Left colon (tissue), 2 donors: ENCODE results near the gene HYI. TPM values are rescaled to one million over a fixed set of nuclear protein-coding genes. Genes with fewer than 3 reads are reported as not detected.

Experiments
- ATAC-seq: fragments of 200-7000 bp; cut with Tn5 transposase; one replicate; pipeline ENCODE4 v1.9.1; 2020; ENCODE audit warnings: mild to moderate bottlenecking, moderate library complexity
- DNase-seq, 2 donors: peaks; one replicate each; pipeline ENCODE4 v3.0.0-alpha.2; 2020
- intact Hi-C, 2 donors: fragments of 100-400 bp; cut with DNase I in 1 of 2; cut with micrococcal nuclease in 1 of 2; formaldehyde crosslinking; loops; one replicate each; pipeline versions ENCODE4 v1.11.2 to v1.14.0; 2022; cut with DNase I, micrococcal nuclease
- total RNA-seq, 2 donors: library from RNA; stranded (reverse); fragmentation: NEBNext Ultra II Directional; extraction: Animal tissue kit (Norgen Biotek cat#: 25700); gene quantifications; one replicate each; pipeline ENCODE4 v1.2.1, GENCODE V29; 2021
- donor health status: DM: no; HTN: no; CAD: no.
- donor health status: DM: yes; HTN: yes; CAD: no.

HYI gene
- total RNA-seq, 2 donors from 2014 or later = 60.9 to 74.3 TPM

DNA sequence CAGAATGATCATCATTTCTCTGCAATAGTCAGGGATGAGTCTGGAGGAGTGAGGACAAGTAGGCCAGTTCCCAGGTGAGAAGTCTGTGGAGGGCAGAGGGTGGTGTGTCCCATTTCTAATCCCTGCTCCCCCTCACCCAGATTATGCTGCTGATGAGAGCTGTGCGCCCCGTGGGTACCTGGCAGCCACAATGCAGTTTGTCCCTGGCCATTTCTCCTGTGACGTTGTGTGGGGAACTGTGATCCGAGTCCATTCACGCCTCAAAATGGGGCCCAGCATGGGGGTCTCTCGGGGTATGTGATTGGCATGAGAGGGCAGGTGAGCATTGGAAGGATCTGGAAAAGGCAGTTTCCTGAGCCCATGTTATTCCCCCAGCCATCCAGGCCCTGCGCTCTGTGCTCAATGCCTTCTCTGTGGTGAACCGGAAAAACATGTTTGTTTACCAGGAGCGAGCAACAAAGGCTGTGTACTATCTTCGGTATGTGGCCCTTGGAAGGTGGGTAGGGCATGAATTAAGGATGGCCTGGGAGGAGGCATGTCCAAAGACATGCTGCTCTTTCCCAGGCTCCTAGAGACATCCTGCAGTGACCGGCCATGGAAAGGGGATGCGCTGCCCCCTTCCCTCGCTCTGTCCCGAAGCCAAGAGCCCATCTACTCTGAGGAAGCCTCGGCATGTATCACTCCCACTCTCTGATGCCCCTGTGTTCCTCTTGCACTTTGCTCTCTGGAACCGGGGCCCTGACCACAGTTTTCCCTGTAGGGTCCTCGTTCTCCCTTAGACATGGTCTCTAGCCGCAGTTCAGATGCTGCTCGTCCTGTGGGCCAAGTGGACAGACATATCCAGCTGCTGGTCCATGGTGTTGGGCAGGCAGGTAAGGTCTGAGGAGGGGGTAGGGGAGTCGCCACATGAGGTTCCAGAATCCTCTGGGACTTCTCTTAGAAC lies 16.4 kb downstream of the HYI start:
- ATAC-seq (no peak), DNase-seq (no peak)
- intact Hi-C loops = no loop called here

DNA sequence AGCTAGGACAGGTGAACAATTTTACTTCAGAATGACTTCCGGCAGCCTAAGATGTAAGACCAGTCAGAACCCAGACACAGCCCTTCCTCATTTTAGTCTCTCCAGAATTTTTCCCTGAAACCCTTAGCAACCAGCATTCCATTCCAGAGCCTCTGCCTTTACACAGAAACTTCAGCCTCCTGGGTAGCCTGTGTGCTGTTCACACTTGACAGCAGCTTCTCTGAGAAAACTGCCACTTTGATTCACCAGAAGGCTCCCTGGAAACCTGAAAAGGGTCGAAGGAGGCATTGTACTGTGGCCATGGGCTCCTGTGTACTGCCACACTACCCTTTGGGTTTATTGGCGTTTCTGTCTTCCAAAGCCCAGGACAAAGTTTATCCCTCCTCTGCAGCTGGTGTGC lies 17.4 kb downstream of the HYI start:
- intact Hi-C loops = no loop called here
- DNase-seq (peak in 1 of 2 donors; percentile 0), ATAC-seq (no peak)

DNA sequence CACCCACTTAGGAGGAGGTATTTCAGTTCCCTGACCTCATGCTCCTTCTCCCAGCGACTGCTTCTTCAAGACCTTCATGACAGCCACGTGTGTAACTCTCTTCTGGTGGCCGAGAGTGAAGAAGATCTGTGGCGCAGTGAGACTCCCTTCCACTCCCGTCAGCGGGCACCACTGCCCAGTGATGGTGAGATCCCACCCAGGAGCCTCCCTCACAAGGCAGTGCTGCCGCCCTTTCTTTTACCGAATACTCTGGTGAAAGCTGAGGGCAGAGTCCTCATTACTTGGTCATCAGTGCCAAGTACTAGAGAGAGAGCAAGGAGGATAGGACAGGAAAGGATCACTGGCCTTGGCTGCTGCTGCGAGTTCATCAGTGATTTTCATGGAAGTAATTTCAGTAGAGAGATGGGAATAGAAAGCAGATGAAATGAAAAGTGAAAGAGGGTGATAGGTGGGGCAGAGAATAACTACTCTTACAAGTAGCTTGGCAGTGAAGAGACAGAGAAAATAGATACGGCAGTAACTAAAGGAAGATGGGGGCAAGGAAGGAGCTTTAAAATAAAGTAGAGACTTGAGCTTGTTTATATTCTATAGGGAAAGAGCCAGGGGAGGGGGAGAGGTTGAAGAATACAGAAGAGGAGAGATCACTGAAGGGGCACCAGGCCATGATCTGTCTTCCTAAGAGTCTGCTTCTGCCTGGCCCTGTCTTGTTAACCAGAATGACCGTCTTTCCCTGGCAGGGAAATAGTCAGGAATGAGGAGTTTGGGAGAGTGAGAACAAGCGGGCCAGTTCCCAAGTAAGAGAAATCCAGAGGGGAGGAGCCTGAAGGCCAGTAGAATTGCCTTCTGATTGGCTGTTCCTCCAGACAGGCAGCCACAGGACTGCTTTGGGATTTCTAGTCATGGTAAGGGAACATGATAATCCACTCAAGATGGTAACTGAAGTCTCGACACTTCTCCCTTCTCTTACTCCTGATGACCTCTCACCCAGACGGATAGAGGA lies 18.3 kb downstream of the HYI start:
- ATAC-seq (no peak), DNase-seq (peak; percentile 5 to 28)
- intact Hi-C loops = no loop called here

DNA sequence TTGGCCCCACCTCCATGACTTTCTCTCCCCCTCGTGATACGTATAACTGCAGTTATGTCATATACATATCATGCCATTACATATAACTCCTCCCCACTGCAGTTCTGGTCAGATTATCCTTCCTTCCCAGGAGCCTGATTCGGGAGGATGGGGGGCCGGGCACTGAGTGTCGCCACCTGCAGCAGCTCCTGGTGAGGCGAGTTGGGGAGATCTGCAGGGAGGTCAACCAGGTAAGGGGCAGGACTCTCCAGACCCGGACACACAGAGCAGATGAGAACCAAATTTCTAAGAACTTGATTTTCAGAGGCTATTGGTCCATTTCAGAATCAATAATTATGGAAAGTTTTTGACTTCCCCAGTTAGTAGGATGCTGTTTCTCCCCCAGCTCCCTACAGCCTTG lies 19.5 kb downstream of the HYI start:
- intact Hi-C loops = no loop called here
- ATAC-seq (no peak), DNase-seq (peak in 1 of 2 donors; percentile 1)

DNA sequence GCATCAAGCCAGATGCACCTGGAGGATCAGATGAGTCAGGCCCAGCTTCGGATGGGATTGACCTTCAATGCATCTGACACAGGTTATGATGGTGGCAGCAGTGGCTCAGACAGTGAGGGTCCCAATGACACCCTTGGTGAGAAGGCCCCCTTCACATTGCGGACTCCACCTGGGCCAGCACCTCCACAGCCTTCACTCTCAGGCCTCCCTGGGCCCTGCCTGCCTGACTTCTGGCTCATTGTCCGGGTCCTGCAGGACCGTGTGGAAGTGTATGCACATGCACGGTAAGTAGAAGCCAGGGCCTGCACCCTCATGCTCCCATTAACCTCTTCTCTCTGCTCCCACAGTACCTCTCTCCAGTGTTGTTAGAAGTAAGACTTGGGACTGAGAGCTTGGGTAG lies 20.8 kb downstream of the HYI start:
- ATAC-seq (no peak), DNase-seq (peak in 1 of 2 donors; percentile 15)
- intact Hi-C loops = no loop called here

DNA sequence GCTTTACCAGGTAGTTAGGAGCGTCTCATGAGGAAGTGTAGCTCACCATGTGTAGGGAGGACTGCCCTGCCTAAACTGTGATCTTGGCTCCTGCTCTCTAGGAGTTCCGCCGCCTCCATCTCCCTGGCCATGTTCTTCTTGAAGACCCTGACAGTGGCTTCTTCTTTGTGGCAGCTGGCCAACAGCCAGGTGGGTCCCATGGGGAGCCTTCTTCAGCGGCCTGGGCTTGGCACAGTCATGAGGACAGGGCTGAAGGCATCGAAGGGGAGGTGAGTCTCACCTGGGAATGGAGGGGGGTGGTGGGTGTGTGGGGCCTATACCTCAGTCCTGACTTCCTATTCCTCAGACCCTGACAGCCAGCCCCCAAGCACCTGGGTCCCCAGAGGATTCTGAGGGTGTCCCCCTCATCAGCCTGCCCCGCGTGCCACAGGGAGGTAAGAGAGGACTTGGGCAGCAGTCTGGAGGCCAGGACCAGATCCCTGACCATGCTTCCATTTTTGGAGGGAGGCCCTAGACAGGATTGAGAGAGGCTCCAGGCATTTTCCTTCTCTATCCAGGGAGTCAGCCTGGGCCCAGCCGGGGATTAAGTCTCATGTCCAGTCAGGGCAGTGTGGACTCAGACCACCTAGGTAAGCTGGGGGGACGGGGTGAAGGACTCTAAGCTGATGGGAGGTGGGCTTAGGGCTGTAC lies 21.4 kb downstream of the HYI start:
- ATAC-seq (no peak), DNase-seq (no peak)
- intact Hi-C loops = no loop called here

DNA sequence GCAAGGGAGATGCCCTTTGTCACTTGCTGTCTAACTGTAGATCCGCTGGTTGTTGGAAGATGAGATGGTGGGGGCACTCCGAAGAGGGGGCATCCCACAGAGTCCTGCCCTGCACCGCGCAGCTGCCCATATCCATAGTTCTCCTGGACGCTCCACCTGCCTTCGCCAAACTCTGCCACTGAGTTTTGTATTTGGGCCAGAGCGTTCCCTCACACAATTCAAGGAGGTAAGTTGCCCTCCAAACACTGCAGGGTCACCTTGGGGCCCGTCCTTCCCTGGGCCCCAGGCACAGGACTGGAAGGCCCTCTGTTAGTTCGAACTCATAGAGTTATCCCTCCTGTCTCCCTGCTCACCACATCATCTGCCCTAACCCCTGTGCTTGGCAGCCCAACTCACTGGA lies 22.1 kb downstream of the HYI start:
- DNase-seq (no peak), ATAC-seq (no peak)
- intact Hi-C loops = no loop called here

DNA sequence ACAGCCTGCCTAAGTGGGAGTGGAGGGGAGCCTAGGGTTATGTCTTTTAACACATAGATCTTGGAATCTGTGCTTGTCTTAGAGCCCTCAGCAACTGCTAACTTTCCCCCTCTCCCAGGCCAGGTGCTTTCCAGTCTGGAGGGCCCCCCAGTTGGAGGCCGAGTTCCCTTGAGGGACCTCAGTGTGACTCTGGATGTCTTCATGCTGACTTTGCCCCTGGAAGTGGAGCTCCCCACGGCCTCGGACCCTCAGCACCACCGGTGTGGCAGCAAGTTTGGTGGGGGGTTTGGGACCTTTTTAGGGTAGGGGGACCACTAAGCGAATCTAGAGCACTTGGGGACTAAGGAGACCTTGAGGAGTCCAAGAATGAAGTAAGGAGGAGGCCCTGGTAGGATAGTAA lies 22.9 kb downstream of the HYI start:
- intact Hi-C loops = no loop called here
- ATAC-seq (no peak), DNase-seq (no peak)

DNA sequence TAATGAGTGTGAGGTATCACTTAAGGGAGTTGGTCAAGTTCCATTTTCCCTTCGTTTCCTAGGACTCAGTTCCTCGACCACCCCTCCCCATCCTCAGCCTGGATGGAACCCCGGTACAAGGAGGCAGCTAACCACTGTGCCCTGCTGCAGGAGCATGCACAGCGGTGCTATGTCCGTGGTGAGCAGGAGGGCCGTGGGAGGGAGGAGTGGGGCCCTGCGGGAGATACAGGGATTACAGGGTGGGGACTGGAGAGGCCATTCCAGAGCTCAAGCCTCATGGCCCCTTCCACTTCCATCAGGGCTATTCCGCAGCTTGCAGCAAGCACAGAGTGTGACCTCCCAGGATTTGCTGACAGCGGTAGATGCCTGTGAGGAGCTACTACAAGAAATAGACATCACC lies 25.8 kb downstream of the HYI start:
- intact Hi-C loops = no loop called here
- no peak for ATAC-seq
- no peak for DNase-seq

DNA sequence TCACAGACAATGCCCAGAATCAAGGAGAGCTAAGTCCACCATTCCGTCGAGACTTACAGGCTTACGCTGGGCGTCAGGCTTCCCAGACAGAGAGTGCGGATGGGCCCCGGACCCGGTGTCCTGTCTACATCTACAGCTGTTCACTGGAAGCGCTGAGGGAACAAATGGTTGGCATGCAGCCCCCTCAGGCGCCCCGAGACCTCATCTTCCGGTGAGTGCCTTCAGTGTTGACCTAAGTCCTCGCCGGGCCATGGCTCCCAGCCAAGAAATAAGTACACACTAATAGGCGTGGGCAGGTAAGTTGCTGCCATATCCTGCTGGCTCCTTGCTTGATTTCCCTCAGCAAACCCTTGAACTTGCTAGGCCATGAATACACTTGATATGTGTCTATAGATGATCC lies 26.2 kb downstream of the HYI start:
- ATAC-seq (no peak), DNase-seq (no peak)
- intact Hi-C loops = no loop called here

DNA sequence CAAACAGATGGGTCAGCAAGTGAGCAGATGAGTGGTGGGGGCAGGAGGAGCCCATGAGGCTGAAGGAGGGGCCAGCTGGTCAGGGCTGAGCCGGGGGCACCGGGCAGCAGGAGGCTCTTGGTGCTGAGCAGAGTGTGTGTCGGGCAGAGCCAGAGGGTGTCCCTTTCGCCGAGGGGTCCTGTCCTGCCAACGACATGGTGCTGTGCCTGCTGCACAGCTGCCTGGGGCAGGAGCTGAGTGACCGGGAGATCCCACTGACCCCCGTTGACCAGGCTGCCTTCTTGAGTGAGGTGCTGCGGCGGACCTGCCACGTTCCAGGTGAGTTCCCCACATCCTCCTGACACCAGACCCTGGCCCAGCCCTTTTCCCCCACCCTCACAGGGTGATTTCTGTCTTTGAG lies 27.5 kb downstream of the HYI start:
- ATAC-seq = no peak
- no peak for DNase-seq
- intact Hi-C loops = no loop called here

DNA sequence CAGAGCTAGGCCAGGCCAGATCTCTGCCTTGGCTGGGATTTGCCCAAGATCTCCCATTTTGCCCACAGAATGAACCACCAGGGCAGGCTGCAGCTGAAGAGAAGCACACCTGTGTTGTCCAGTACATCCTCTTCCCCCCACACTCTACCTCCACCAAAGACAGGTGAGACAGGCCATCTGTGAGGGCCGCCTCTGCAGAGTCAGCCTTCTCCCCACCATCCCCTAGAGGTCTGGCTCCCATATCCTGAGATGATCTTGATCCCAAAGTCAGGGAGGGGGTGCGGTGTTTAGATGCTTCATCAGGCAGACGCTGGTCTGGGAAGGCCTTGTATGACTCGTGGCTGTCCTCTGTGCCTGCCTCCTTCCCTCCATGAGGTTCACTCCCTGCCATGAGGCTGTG lies 28.7 kb downstream of the HYI start:
- intact Hi-C loops = no loop called here
- DNase-seq = no peak
- no peak for ATAC-seq

DNA sequence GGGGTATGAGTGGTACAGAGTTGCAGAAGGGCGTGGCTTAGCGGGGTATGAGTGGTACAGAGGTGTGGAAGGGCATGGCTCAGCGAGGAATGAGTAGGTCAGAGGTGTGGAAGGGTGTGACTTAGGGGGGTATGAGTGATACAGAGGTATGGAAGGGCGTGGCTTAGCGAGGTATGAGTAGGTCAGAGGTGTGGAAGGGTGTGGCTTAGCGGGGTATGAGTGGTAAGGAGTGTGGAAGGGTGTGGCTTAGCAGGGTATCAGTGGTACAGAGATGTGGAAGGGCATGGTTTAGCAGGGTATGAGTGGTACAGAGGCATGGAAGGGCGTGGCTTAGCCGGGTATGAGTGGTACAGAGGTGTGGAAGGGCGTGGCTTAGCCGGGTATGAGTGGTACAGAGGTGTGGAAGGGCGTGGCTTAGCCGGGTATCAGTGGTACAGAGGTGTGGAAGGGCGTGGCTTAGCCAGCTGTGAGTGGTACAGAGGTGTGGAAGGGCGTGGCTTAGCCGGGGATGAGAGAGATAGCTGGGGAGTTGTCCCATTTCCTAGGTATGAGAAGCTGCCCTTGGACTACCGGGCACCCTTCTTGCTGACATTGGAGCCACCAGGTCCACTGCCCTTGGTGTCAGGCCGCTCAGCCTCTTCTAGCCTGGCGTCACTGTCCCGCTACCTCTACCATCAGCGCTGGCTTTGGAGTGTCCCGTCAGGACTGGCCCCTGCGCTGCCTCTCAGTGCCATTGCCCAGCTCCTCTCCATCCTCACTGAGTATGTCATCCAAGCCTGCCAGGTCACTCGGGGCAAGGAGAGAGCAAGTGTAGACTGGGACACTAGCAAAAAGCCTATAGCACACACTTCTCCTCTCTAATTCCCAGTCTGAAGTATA lies 29.8 kb downstream of the HYI start:
- intact Hi-C loops = no loop called here
- ATAC-seq (peak; percentile 63), DNase-seq (peak; percentile 49 to 53)

DNA sequence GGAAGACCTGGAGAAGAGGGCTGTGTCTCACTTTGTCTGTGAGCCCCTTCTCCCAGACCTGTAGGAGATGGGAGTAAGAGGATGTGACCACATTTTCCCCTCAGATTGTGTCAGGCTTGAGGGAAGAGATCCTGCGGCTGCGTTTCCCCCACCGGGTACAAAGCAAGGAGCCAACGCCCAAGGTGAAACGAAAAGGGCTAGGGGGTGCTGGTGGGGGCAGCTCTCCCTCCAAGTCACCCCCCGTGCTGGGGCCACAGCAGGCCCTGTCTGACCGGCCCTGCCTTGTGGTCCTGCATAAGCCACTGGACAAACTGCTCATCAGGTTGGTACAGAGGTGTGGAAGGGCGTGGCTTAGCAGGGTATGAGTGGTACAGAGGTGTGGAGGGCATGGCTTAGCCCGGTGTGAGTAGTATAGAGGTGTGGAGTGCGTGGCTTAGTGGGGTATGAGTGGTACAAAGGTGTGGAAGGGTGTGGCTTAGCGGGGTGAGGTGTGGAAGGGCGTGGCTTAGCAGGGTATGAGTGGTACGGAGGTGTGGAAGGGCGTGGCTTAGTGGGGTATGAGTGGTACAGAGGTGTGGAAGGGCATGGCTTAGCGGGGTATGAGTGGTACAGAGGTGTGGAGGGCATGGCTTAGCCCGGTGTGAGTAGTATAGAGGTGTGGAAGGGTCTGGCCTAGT lies 30.6 kb downstream of the HYI start:
- ATAC-seq (peak; percentile 40), DNase-seq (no peak)
- intact Hi-C loops = no loop called here

DNA sequence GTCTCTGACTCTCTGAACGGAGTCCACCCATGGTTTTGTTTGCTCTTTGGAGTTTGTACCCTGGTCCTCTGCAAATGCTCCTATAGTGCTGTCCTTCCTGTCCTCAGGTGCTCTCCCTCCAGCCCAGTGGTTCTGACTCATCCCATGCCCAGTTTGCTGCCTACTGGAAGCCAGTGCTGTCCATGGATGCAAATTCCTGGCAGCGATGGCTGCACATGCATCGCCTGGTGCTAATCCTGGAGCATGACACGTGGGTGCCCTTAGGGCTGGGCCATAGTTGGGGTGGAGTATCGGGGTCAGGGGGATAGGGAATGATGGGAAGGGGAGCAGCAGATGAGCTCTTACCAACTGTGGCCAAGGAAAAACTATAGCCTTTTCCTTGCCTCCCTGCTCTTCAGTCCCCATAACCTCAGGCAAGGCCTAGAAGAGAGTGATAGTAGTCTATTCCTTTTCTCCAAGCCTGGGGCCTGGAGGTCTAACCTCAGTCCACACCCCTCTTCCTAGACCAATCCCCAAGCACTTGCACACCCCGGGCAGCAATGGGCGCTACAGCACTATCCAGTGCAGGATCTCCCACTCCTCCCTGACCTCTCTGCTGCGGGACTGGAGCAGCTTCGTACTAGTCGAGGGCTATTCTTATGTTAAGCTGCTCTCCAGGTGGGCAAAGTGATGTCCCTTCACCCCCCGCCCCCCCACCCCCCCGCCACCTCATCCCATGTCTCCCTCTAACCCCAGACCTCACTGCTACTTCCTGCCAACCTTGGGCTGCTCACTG lies 31.6 kb downstream of the HYI start:
- ATAC-seq (no peak), DNase-seq (no peak)
- intact Hi-C loops = no loop called here

DNA sequence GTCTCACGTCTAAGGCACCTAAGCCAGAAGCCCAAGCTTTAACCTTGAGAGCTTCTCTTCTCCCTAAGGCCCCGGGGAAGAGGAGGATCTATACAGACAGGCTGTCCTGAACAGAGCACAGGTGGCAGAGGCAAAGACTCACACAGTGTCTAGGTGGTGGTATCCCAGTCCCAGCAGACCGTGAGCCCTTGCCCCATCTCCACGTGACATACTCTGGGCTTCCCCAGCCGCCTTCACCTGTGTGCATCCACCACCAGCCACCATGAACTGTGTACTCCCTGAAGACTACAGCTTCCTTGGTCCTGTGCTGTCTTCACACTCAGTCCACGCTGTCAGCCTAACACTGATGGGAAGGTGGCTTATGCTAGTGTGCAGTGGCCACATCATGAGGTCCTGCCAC lies 32.3 kb downstream of the HYI start:
- intact Hi-C loops = no loop called here
- ATAC-seq (no peak), DNase-seq (no peak)

DNA sequence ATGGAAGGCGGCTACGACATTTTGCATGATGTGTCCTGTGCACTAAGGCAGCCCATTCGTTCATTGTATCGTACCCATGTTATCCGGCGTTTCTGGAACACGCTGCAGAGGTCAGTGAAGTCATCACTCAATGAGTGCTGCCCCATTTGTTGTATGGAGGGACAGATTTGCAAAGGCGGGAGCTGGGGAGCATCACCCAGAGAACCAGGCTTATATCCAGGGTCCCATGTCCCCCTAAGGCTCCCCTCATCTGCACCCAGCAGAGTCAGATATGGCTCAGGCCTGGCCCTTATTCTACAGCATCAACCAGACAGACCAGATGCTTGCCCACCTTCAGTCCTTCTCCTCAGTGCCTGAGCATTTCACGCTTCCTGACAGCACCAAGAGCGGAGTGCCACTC lies 32.9 kb downstream of the HYI start:
- intact Hi-C loops = no loop called here
- DNase-seq (no peak), ATAC-seq (no peak)
